GM18861 (cell line): ENCODE results near the gene TIMM17A.
A peak's percentile ranks its signal among the peaks of the same experiment; 100 is the strongest.

Experiments used
- ATAC-seq: cut with Tn5 transposase; IDR thresholded peaks from one replicate; pipeline ENCODE4 v1.9.1; 2021; ENCODE audit not compliant: unreplicated experiment

Gene TIMM17A

GRCh38 chr1:201955009-201955728, at the start of gene TIMM17A:
Gene TIMM17A (plus strand): TSS chr1:201955503. CDS start chr1:201955527, 24 bp downstream.
- peak; percentile 99 for ATAC-seq

- no peak for ATAC-seq
Measured at GRCh38 chr1:201906336-201906735, 49.0 kb upstream of the TIMM17A start.

- ATAC-seq: no peak
Measured at GRCh38 chr1:201907621-201908020, 47.7 kb upstream of the TIMM17A start.

GRCh38 chr1:201911826-201912571, 43.3 kb upstream of the TIMM17A start:
- ATAC-seq: no peak

- no peak for ATAC-seq
Measured at GRCh38 chr1:201912832-201913231, 42.5 kb upstream of the TIMM17A start.

GRCh38 chr1:201914456-201915235, 40.7 kb upstream of the TIMM17A start:
- no peak for ATAC-seq

GRCh38 chr1:201916649-201917249, 38.6 kb upstream of the TIMM17A start:
- no peak for ATAC-seq

GRCh38 chr1:201917362-201918033, 37.8 kb upstream of the TIMM17A start:
- ATAC-seq: no peak

GRCh38 chr1:201918343-201918742, 37.0 kb upstream of the TIMM17A start:
- no peak for ATAC-seq

GRCh38 chr1:201921952-201922558, 33.2 kb upstream of the TIMM17A start:
- no peak for ATAC-seq

GRCh38 chr1:201925301-201925567, 30.1 kb upstream of the TIMM17A start:
- no peak for ATAC-seq

- ATAC-seq: no peak
Measured at GRCh38 chr1:201925981-201926645, 29.2 kb upstream of the TIMM17A start.

GRCh38 chr1:201928266-201928665, 27.0 kb upstream of the TIMM17A start:
- ATAC-seq: no peak

- ATAC-seq: no peak
Measured at GRCh38 chr1:201930137-201930536, 25.2 kb upstream of the TIMM17A start.

- no peak for ATAC-seq
Measured at GRCh38 chr1:201930803-201931202, 24.5 kb upstream of the TIMM17A start.

GRCh38 chr1:201933840-201934430, 21.4 kb upstream of the TIMM17A start:
- ATAC-seq: no peak

GRCh38 chr1:201937624-201938213, 17.6 kb upstream of the TIMM17A start:
- ATAC-seq: no peak

GRCh38 chr1:201938440-201939035, 16.8 kb upstream of the TIMM17A start:
- no peak for ATAC-seq

GRCh38 chr1:201939148-201939547, 16.2 kb upstream of the TIMM17A start:
- no peak for ATAC-seq
